Measurements from ENCODE around the gene RNASE8.
"Not testable (repeated sequence)": the region's sequence is repeated elsewhere in the genome, so short reads cannot be mapped to it uniquely, and the experiment has no call there.

Gene RNASE8

GRCh38 chr14:21039585-21040369, 17.8 kb upstream of the RNASE8 start:
- no peak overlapping the region for H3K27ac ChIP-seq
- TF ChIP-seq, protein P1, sequence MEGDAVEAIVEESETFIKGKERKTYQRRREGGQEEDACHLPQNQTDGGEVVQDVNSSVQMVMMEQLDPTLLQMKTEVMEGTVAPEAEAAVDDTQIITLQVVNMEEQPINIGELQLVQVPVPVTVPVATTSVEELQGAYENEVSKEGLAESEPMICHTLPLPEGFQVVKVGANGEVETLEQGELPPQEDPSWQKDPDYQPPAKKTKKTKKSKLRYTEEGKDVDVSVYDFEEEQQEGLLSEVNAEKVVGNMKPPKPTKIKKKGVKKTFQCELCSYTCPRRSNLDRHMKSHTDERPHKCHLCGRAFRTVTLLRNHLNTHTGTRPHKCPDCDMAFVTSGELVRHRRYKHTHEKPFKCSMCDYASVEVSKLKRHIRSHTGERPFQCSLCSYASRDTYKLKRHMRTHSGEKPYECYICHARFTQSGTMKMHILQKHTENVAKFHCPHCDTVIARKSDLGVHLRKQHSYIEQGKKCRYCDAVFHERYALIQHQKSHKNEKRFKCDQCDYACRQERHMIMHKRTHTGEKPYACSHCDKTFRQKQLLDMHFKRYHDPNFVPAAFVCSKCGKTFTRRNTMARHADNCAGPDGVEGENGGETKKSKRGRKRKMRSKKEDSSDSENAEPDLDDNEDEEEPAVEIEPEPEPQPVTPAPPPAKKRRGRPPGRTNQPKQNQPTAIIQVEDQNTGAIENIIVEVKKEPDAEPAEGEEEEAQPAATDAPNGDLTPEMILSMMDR (IDR thresholded peaks at IDR 0.05), result peak; percentile 65
- TF ChIP-seq ZFX (IDR thresholded peaks at IDR 0.05; ENCODE audit: borderline replicate concordance), result no peak

DNA sequence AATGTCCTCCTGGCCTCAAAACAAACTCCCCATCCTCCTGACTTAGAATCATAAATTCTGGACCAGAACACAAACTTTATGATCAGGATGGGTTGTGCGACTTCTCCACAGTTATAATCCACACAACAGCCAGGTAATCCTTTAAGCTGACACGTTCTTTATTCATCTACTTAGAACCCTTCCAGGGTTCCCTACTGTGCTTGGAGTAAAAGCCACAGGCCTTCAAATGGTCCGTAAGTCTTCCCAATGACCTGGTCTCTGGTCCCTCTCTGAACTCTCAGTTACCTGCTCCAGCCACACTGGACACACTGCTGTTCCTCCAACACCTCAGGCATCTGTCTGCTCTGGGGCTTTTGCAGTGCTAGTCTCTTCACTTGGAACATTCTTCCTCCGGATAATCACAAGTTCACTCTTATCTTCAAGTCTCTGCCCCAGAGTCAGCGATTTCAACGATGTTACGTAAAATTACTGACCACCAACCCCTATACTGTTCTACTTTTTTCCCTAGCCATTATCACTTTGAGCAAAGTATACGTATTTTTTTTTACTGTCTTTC, 17.2 kb upstream of the RNASE8 start:
- TF ChIP-seq, protein P1 (IDR thresholded peaks at IDR 0.05), result 0 out of 2 replicates have a peak, but pooled peaks have one; percentile 12
- TF ChIP-seq ZFX (IDR thresholded peaks at IDR 0.05; ENCODE audit: borderline replicate concordance), result no peak
- H3K27ac ChIP-seq, result no peak overlapping the region

GRCh38 chr14:21040941-21041340, 16.7 kb upstream of the RNASE8 start:
- not testable (repeated sequence) for H3K27ac ChIP-seq

DNA sequence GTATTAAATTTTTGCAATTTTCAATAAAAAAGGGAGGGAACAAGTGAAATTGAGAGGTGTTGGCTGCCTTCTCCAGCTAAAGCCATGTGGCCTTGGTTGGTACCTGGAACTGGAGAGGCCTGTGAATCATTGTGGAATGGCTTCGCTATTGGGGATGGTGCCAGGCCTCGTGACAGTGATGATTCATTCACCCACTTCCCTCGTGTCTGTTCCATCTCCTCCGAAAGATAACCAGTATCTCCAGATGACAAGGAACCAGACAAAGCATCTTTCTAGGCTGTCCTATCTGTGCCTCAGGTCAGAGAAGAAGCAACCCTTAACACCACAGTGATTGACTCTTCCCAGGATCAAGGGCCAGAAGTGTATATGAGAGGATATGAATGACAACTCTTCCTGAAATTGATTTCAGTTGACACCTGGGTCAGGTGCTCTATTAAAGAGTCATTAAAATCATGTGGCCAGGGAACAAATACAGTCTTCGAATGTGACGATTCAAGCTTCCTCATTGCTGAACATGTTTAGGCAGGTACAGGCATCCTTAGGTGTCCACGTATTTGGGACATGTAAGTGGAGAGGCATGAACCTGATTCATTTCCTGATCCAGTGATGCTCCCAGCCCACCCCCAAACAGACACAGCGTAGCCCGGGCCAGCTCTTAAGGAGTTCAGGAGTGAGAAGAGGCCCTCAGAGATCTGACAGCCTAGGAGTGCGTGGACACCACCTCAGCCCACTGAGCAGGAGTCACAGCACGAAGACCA, 15.8 kb upstream of the RNASE8 start, which contains the start of gene RNASE7:
TSS of gene RNASE7 (plus strand) at position 687 of the 758 bp plus-strand sequence. CDS start 631 bp downstream, outside the sequence.
- no peak within 1 kb of the TSS for H3K27ac ChIP-seq
- TF ChIP-seq ZFX (IDR thresholded peaks at IDR 0.05; ENCODE audit: borderline replicate concordance), result no peak
- TF ChIP-seq, protein P1 (IDR thresholded peaks at IDR 0.05), result no peak

GRCh38 chr14:21042918-21043317, 14.7 kb upstream of the RNASE8 start:
- no peak for TF ChIP-seq ZFX (IDR thresholded peaks at IDR 0.05; ENCODE audit: borderline replicate concordance)
- TF ChIP-seq, protein P1 (IDR thresholded peaks at IDR 0.05), result no peak
- no peak overlapping the region for H3K27ac ChIP-seq

- TF ChIP-seq, protein P1 (IDR thresholded peaks at IDR 0.05), result no peak
- no peak for TF ChIP-seq ZFX (IDR thresholded peaks at IDR 0.05; ENCODE audit: borderline replicate concordance)
- no peak overlapping the region for H3K27ac ChIP-seq
These were observed 14.1 kb upstream of the RNASE8 start for GRCh38 chr14:21043387-21043973.

DNA sequence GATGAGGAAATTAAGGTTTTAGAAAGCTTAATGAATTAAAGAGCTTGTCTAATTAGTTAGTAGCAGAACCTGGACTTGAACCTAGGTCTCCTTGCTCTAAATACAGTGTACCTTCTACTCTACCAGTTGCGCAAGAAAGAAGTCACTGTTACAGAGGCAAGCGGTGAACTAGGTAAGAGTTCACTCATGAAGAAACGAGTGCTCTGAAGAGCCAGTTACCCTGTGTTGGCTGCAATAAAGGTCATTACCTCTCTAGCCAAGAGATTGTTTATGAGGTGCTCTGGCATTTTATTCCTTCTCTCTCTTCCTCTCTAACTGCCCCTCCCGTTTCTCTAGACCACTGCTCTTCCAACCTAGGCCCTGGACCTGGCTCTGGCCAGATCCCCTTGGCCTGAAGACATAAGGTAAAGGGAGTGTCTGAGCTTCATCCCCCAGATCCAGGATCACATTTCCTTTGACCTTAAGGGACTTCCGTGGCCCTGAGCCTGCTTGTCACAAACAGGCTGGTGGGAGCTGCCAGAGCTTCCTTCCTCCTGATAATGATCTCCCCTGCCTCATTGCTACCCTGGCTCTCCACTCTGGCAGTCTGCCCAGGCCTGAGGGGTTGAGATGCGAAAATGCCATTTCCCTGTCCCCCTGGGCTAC, 13.5 kb upstream of the RNASE8 start:
- TF ChIP-seq, protein P1 (IDR thresholded peaks at IDR 0.05), result no peak
- no peak for TF ChIP-seq ZFX (IDR thresholded peaks at IDR 0.05; ENCODE audit: borderline replicate concordance)
- H3K27ac ChIP-seq, result no peak overlapping the region
